Bronchial epithelial cell (primary cell): ENCODE data around the gene ZNF750. TPM values are rescaled to one million over a fixed set of nuclear protein-coding genes. Genes with fewer than 3 reads are reported as not detected.

Source experiments
- DNase-seq: peaks from one replicate; pipeline ENCODE4 v3.0.0-alpha.2; 2010; ENCODE audit warnings: low read depth
- FAIRE-seq: peaks from 2 replicates; lab custom pipeline; 2011; peaks lifted over from hg19 to GRCh38; lab: Jason Lieb, UNC
- H3K27me3 ChIP-seq: 2 replicates; pipeline ENCODE4 v1.5.1; 2011; ENCODE audit warnings: low read length; ENCODE audit not compliant: control insufficient read depth, insufficient read depth
- H3K36me3 ChIP-seq: 2 replicates; pipeline ENCODE4 v1.5.1; 2011; ENCODE audit warnings: low read length; ENCODE audit not compliant: control insufficient read depth, insufficient read depth
- H3K4me3 ChIP-seq: 2 replicates; pipeline ENCODE4 v1.5.1; 2011; ENCODE audit warnings: mild to moderate bottlenecking, low read depth, low read length, control low read depth
- CTCF ChIP-seq: IDR thresholded peaks from 2 replicates; pipeline ENCODE4 v1.5.1; 2011; ENCODE audit warnings: mild to moderate bottlenecking, moderate library complexity, low read length, control low read depth, inconsistent platforms; ENCODE audit not compliant: insufficient read depth, severe bottlenecking
- total RNA-seq: library from RNA; depleted of rRNA; stranded (reverse); fragments of >200 nt; gene quantifications from 2 replicates; pipeline ENCODE4 v1.2.1, GENCODE V29; 2014

Gene ZNF750
- total RNA-seq, 1 donor from 2014 or later: 3.2 TPM

GRCh38 chr17:82874011-82874835 lies 34.4 kb upstream of the ZNF750 start:
- peak; percentile 82 for FAIRE-seq

GRCh38 chr17:82873521-82873920 lies 33.7 kb upstream of the ZNF750 start:
- DNase-seq (no peak), FAIRE-seq (no peak)
- Histone ChIP-seq H3K27me3 (no peaks in the 10 kb centered on the region), H3K36me3 (peaks cover 3% of the 10 kb centered on the region), H3K4me3 (no peak overlapping the region)
- no peak for TF ChIP-seq CTCF

More at GRCh38 chr17:82874011-82874835, 34.4 kb upstream of the ZNF750 start:
- no peak overlapping the region for H3K4me3 ChIP-seq
- no peak for TF ChIP-seq CTCF
- no peaks in the 10 kb centered on the region for H3K27me3 ChIP-seq
- H3K36me3 ChIP-seq: peaks cover 3% of the 10 kb centered on the region
- peak; percentile 96 for DNase-seq

GRCh38 chr17:82872591-82873520 lies 33.0 kb upstream of the ZNF750 start:
- H3K4me3 ChIP-seq: no peak overlapping the region
- H3K27me3 ChIP-seq: no peaks in the 10 kb centered on the region
- peaks cover 3% of the 10 kb centered on the region for H3K36me3 ChIP-seq
- no peak for TF ChIP-seq CTCF
- no peak for DNase-seq
- FAIRE-seq: no peak

- H3K36me3 ChIP-seq: peaks cover 3% of the 10 kb centered on the region
- no peak for FAIRE-seq
- H3K4me3 ChIP-seq: no peak overlapping the region
These were observed 32.1 kb upstream of the ZNF750 start for GRCh38 chr17:82871776-82872561.

More at GRCh38 chr17:82871776-82872561, 32.1 kb upstream of the ZNF750 start:
- no peak for DNase-seq
- H3K27me3 ChIP-seq: no peaks in the 10 kb centered on the region
- no peak for TF ChIP-seq CTCF
